SK-N-SH (cell line): ENCODE data around the gene GNA14. TPM values are rescaled to one million over a fixed set of nuclear protein-coding genes. Genes with fewer than 3 reads are reported as not detected.

Source experiments
- CTCF ChIA-PET: fragments of 300-600, 350-600 bp; formaldehyde crosslinking; extraction: SDS; loops from one replicate; lab custom pipeline; 2021; lab: Yijun Ruan, JAX
- POLR2A ChIA-PET: fragments of 350-600 bp; sonication (Branson Sonifier 250); formaldehyde crosslinking; extraction: SDS; loops from one replicate; lab custom pipeline; 2020; ENCODE audit warnings: antibody characterized with exemption, inconsistent platforms; lab: Yijun Ruan, JAX
- DNase-seq: peaks from one replicate; pipeline ENCODE4 v3.0.0; 2012
- H2AFZ ChIP-seq: fragments of 200-600 bp; sonication (generic); 2 replicates; pipeline ENCODE4 v1.8.1; 2016; ENCODE audit warnings: antibody characterized with exemption, mild to moderate bottlenecking, low read depth
- H3F3A ChIP-seq: fragments of 200-600 bp; sonication (generic); replicated peaks from 2 replicates; pipeline ENCODE3; 2016; ENCODE audit warnings: antibody characterized with exemption, mild to moderate bottlenecking; ENCODE audit not compliant: insufficient read depth
- H3K27ac ChIP-seq, 2 experiments: fragments of 200-500 bp in 1 of 2; fragments of 200-600 bp in 1 of 2; sonication (Bioruptor generic) in 1 of 2; sonication (generic), shearing (Covaris generic) in 1 of 2; 2 replicates each; pipeline versions ENCODE4 v1.5.1 to v1.6.1; 2014 to 2016; ENCODE audit warnings: low read depth in 2 of 2, inconsistent platforms in 1 of 2, low read length in 1 of 2, mild to moderate bottlenecking in 1 of 2, mixed read lengths in 1 of 2
- H3K27me3 ChIP-seq: fragments of 200-600 bp; sonication (generic), shearing (Covaris generic); 2 replicates; pipeline ENCODE4 v1.6.1; 2016; ENCODE audit warnings: mixed run types; ENCODE audit not compliant: insufficient read depth
- H3K36me3 ChIP-seq, 2 experiments: fragments of 200-500 bp in 1 of 2; fragments of 200-600 bp in 1 of 2; sonication (Bioruptor generic) in 1 of 2; sonication (generic) in 1 of 2; replicated peaks in 1 of 2; 2 replicates each; pipeline versions ENCODE3 to v1.5.1; 2014 to 2016; ENCODE audit warnings: low read length in 1 of 2, mild to moderate bottlenecking in 1 of 2; ENCODE audit not compliant: insufficient read depth in 2 of 2, control insufficient read depth in 1 of 2
- H3K4me1 ChIP-seq, 2 experiments: fragments of 200-500 bp in 1 of 2; fragments of 200-600 bp in 1 of 2; sonication (Bioruptor generic) in 1 of 2; sonication (generic), shearing (Covaris generic) in 1 of 2; 2 replicates each; pipeline versions ENCODE4 v1.5.1 to v1.6.1; 2014 to 2016; ENCODE audit warnings: low read depth in 1 of 2, low read length in 1 of 2, mixed run types in 1 of 2; ENCODE audit not compliant: insufficient read depth in 2 of 2, control insufficient read depth in 1 of 2
- H3K4me2 ChIP-seq: fragments of 200-600 bp; sonication (generic), shearing (Covaris generic); 2 replicates; pipeline ENCODE4 v1.6.1; 2017; ENCODE audit warnings: mixed run types
- H3K4me3 ChIP-seq, 2 experiments: fragments of 200-500 bp in 1 of 2; fragments of 200-600 bp in 1 of 2; sonication (Bioruptor generic) in 1 of 2; sonication (generic), shearing (Covaris generic) in 1 of 2; 2 replicates each; pipeline versions ENCODE4 v1.5.1 to v1.8.1; 2014 to 2016; ENCODE audit warnings: low read depth in 2 of 2, inconsistent platforms in 1 of 2, low read length in 1 of 2, mild to moderate bottlenecking in 1 of 2, mixed read lengths in 1 of 2, moderate library complexity in 1 of 2
- H3K79me2 ChIP-seq: fragments of 200-600 bp; sonication (generic); 2 replicates; pipeline ENCODE4 v1.8.1; 2017; ENCODE audit warnings: mild to moderate bottlenecking; ENCODE audit not compliant: insufficient read depth
- H3K9ac ChIP-seq: fragments of 200-600 bp; sonication (generic); 2 replicates; pipeline ENCODE4 v1.6.1; 2017; ENCODE audit warnings: mixed run types
- H3K9me2 ChIP-seq: fragments of 200-600 bp; sonication (generic); 2 replicates; pipeline ENCODE4 v1.6.1; 2017; ENCODE audit warnings: mixed run types
- H3K9me3 ChIP-seq: fragments of 200-600 bp; sonication (generic); 2 replicates; pipeline ENCODE4 v1.6.1; 2017; ENCODE audit warnings: mixed run types, mild to moderate bottlenecking, moderate library complexity
- H4K20me1 ChIP-seq: fragments of 200-600 bp; sonication (generic); 2 replicates; pipeline ENCODE4 v1.6.1; 2017; ENCODE audit warnings: mild to moderate bottlenecking, mixed run types; ENCODE audit not compliant: insufficient read depth
- ELF1 ChIP-seq: IDR thresholded peaks from 2 replicates; pipeline ENCODE4 v1.4.0; 2012
- EP300 ChIP-seq, 2 experiments: IDR thresholded peaks; 2 replicates each; pipeline versions ENCODE4 v1.4.0 to v1.6.1; 2012; ENCODE audit warnings: borderline replicate concordance in 1 of 2, low read depth in 1 of 2, low read length in 1 of 2
- FOSL2 ChIP-seq: IDR thresholded peaks from 2 replicates; pipeline ENCODE4 v1.4.0; 2012; ENCODE audit warnings: low read depth, mild to moderate bottlenecking, moderate library complexity, borderline replicate concordance
- FOXM1 ChIP-seq: IDR thresholded peaks from 2 replicates; pipeline ENCODE4 v1.4.0; 2012; ENCODE audit warnings: low read depth, mild to moderate bottlenecking
- GABPA ChIP-seq: IDR thresholded peaks from 2 replicates; pipeline ENCODE4 v1.4.0; 2012; ENCODE audit warnings: low read depth, mild to moderate bottlenecking
- GATA2 ChIP-seq: sonication (generic); formaldehyde crosslinking; IDR thresholded peaks from 2 replicates; pipeline ENCODE4 v1.5.0; 2020; ENCODE audit warnings: mild to moderate bottlenecking, missing genetic modification reagents
- IRF3 ChIP-seq: fragments of 150-350 bp; IDR thresholded peaks from 2 replicates; pipeline ENCODE4 v1.6.1; 2016; ENCODE audit warnings: mild to moderate bottlenecking, low read depth, low read length
- MEF2A ChIP-seq: IDR thresholded peaks from 2 replicates; pipeline ENCODE4 v1.4.0; 2012; ENCODE audit warnings: low read depth, borderline replicate concordance
- PBX3 ChIP-seq: IDR thresholded peaks from 2 replicates; pipeline ENCODE4; 2012
- RAD21 ChIP-seq: IDR thresholded peaks from 2 replicates; pipeline ENCODE4 v1.6.1; 2012; ENCODE audit warnings: mild to moderate bottlenecking, low read length
- SIN3A ChIP-seq: IDR thresholded peaks from 2 replicates; pipeline ENCODE4 v1.6.1; 2012; ENCODE audit warnings: low read depth, mild to moderate bottlenecking, low read length, moderate library complexity, borderline replicate concordance
- TAF1 ChIP-seq: IDR thresholded peaks from 2 replicates; pipeline ENCODE4 v1.6.1; 2012; ENCODE audit warnings: low read depth, mild to moderate bottlenecking, low read length, moderate library complexity, borderline replicate concordance
- TCF12 ChIP-seq: IDR thresholded peaks from 2 replicates; pipeline ENCODE4 v1.4.0; 2012
- TEAD4 ChIP-seq: IDR thresholded peaks from 2 replicates; pipeline ENCODE4 v1.4.0; 2012; ENCODE audit warnings: mild to moderate bottlenecking, borderline replicate concordance; ENCODE audit not compliant: insufficient read depth
- YY1 ChIP-seq: IDR thresholded peaks from 2 replicates; pipeline ENCODE4 v1.4.0; 2012; ENCODE audit warnings: low read depth, mild to moderate bottlenecking
- ZBTB33 ChIP-seq: IDR thresholded peaks from 2 replicates; pipeline ENCODE4 v1.4.0; 2012; ENCODE audit warnings: low read depth, borderline replicate concordance
- WGBS: methylation state at CpG from one replicate; pipeline ENCODE4 v1.1.6; 2017; ENCODE audit warnings: low lambda C conversion rate; 5-methylcytosine and 5-hydroxymethylcytosine counted together
- polyA plus RNA-seq, 3 experiments: library from polyadenylated mRNA; depleted of rRNA; stranded (reverse); fragments of >200 nt; gene quantifications; 2 replicates each; pipeline ENCODE4 v1.2.3, GENCODE V29; 2012
- TF ChIP-seq, protein P1 (sequence below): fragments of 150-350 bp; IDR thresholded peaks from 2 replicates; pipeline ENCODE4 v1.6.1; 2017; ENCODE audit warnings: antibody characterized with exemption, low read length, low read depth, borderline replicate concordance
- TF ChIP-seq, protein P2 (sequence below): IDR thresholded peaks from 2 replicates; pipeline ENCODE4 v1.4.0; 2012; ENCODE audit warnings: low read depth, borderline replicate concordance
- TF ChIP-seq, protein P3 (sequence below): fragments of 200-600 bp; sonication (generic); IDR thresholded peaks from 2 replicates; pipeline ENCODE4 v1.6.1; 2017; ENCODE audit warnings: antibody characterized with exemption, mild to moderate bottlenecking, moderate library complexity

GNA14 gene
- polyA plus RNA-seq, 1 of the 3 experiments (the other 2 are of a cell fraction): 0.15 TPM

DNA sequence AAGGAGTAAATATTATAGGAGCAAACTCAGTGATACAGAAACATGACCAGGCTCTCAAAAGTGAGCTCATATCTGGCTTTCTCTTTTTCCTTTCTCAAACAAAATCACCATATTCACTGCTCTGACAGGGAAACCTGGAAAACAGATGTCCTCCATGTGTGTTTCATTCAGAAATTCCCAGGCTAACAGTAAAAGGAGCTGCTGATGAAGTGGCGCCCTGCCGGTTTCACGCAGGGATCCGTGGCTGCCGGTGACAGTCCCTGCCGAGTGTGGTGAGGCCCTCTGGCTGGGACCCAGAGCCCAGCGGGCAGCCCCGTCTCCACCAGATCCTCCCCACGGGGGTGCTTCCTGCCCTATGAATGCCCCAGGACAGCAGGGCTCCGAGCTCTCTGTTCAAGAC, 208.1 kb downstream of the GNA14 start (continued):
- TF ChIP-seq IRF3 (no peak), SIN3A (0 out of 2 replicates have a peak, but pooled peaks have one; percentile 17), EP300 (IDR thresholded peaks at IDR 0.05; ENCODE audit: borderline replicate concordance in 1 of 2, low read depth in 1 of 2, low read length in 1 of 2) (no peak; a peak in 1 of 4 replicates), TCF12 (peak; percentile 87), ZBTB33 (no peak), PBX3 (no peak), GABPA (no peak), RAD21 (no peak), MEF2A (no peak), YY1 (no peak), GATA2 (no peak)
- TF ChIP-seq, protein P1, sequence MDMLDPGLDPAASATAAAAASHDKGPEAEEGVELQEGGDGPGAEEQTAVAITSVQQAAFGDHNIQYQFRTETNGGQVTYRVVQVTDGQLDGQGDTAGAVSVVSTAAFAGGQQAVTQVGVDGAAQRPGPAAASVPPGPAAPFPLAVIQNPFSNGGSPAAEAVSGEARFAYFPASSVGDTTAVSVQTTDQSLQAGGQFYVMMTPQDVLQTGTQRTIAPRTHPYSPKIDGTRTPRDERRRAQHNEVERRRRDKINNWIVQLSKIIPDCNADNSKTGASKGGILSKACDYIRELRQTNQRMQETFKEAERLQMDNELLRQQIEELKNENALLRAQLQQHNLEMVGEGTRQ: no peak
- TF ChIP-seq, protein P2, sequence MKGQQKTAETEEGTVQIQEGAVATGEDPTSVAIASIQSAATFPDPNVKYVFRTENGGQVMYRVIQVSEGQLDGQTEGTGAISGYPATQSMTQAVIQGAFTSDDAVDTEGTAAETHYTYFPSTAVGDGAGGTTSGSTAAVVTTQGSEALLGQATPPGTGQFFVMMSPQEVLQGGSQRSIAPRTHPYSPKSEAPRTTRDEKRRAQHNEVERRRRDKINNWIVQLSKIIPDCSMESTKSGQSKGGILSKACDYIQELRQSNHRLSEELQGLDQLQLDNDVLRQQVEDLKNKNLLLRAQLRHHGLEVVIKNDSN: no peak

DNA sequence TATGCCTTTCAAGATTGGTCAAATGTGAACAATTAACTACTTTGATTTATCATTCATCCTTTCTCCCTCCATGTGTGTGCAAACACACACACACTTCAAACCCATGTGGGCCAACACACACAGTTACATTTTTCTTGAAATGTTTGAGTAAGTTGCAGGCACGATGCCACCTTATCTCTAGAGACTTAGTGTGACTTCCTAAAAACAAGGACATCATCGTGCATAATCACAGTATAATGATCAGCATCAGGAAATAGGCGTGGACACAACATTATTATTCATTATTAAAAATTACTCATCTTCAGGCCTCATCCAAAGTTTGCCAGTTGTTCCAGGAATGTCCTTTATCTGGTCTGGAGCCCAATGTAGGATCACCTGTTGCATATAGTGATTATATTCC, 209.5 kb downstream of the GNA14 start:
- H2AFZ ChIP-seq: no peak overlapping the region
- H4K20me1 ChIP-seq: no peaks in the 10 kb centered on the region
- DNase-seq: no peak
- no peak overlapping the region for H3K9ac ChIP-seq
- peaks cover 23 to 25% of the 10 kb centered on the region in 2 experiments; a peak in 2 of 4 replicates for H3K4me1 ChIP-seq
- H3K27me3 ChIP-seq: no peaks in the 10 kb centered on the region
- no peaks in the 10 kb centered on the region for H3F3A ChIP-seq
- H3K9me2 ChIP-seq: no peaks in the 10 kb centered on the region
- no peak overlapping the region for H3K4me2 ChIP-seq
- no peaks in the 10 kb centered on the region for H3K36me3 ChIP-seq
- no peaks in the 10 kb centered on the region for H3K9me3 ChIP-seq
- no peaks in the 10 kb centered on the region for H3K79me2 ChIP-seq
- ChIA-PET CTCF (interaction anchor here (0.7 to 12.0 kb wide), 2 partner anchors 17 to 886 kb away, joined by 3 to 147 read pairs; no protein-coding TSS in a partner anchor), POLR2A (no interaction called here)
- H3K27ac ChIP-seq: no peak overlapping the region
- WGBS: 59% methylated on average over 3 of the region's 3 CpGs
- no peak overlapping the region for H3K4me3 ChIP-seq
- no peak for TF ChIP-seq PBX3
- TF ChIP-seq TAF1: no peak
- no peak for TF ChIP-seq ZBTB33
- TF ChIP-seq YY1: no peak
- TF ChIP-seq, protein P3, sequence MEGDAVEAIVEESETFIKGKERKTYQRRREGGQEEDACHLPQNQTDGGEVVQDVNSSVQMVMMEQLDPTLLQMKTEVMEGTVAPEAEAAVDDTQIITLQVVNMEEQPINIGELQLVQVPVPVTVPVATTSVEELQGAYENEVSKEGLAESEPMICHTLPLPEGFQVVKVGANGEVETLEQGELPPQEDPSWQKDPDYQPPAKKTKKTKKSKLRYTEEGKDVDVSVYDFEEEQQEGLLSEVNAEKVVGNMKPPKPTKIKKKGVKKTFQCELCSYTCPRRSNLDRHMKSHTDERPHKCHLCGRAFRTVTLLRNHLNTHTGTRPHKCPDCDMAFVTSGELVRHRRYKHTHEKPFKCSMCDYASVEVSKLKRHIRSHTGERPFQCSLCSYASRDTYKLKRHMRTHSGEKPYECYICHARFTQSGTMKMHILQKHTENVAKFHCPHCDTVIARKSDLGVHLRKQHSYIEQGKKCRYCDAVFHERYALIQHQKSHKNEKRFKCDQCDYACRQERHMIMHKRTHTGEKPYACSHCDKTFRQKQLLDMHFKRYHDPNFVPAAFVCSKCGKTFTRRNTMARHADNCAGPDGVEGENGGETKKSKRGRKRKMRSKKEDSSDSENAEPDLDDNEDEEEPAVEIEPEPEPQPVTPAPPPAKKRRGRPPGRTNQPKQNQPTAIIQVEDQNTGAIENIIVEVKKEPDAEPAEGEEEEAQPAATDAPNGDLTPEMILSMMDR: no peak
- no peak for TF ChIP-seq MEF2A
- TF ChIP-seq SIN3A: no peak
- TF ChIP-seq RAD21: no peak
- no peak for TF ChIP-seq ELF1
- TF ChIP-seq TEAD4: no peak
- no peak for TF ChIP-seq FOSL2
- no peak for TF ChIP-seq FOXM1
